MCF 10A (cell line): ENCODE data around the gene MAST2. TPM values are rescaled to one million over a fixed set of nuclear protein-coding genes. Genes with fewer than 3 reads are reported as not detected.

Source experiments
- BruUV-seq: library from RNA; stranded (reverse); fragments of 400-500 nt; replicated peaks from 2 replicates; lab custom pipeline; 2021; lab: Mats Ljungman, UMichigan
- CTCF ChIA-PET: fragments of 300-600 bp; sonication (Branson Sonifier 250); formaldehyde crosslinking; extraction: SDS; loops from one replicate; lab custom pipeline; 2021; ENCODE audit warnings: antibody characterized with exemption, inconsistent platforms; lab: Yijun Ruan, JAX
- POLR2A ChIA-PET: fragments of 300-600, 350-650 bp; sonication (Branson Sonifier 250); formaldehyde crosslinking; extraction: SDS; loops from one replicate; lab custom pipeline; 2020; ENCODE audit warnings: antibody characterized with exemption, inconsistent platforms; lab: Yijun Ruan, JAX
- DNase-seq: peaks from one replicate; pipeline ENCODE4 v3.0.0-alpha.2; 2018; ENCODE audit not compliant: unreplicated experiment
- H3K27ac Mint-ChIP-seq: one replicate; pipeline ENCODE4 v1.8.0; 2022; ENCODE audit warnings: mild to moderate bottlenecking, low read depth, mixed read lengths; ENCODE audit not compliant: unreplicated experiment
- H3K27me3 Mint-ChIP-seq: one replicate; pipeline ENCODE4 v1.8.0; 2022; ENCODE audit warnings: mixed read lengths; ENCODE audit not compliant: insufficient read depth, unreplicated experiment
- H3K36me3 Mint-ChIP-seq: one replicate; pipeline ENCODE4 v1.8.0; 2022; ENCODE audit warnings: mild to moderate bottlenecking, moderate library complexity, mixed read lengths; ENCODE audit not compliant: insufficient read depth, unreplicated experiment
- H3K4me1 Mint-ChIP-seq: one replicate; pipeline ENCODE4 v1.8.0; 2022; ENCODE audit warnings: mixed read lengths; ENCODE audit not compliant: insufficient read depth, unreplicated experiment
- H3K4me3 Mint-ChIP-seq: one replicate; pipeline ENCODE4 v1.8.0; 2022; ENCODE audit warnings: mild to moderate bottlenecking, moderate library complexity, mixed read lengths; ENCODE audit not compliant: unreplicated experiment
- H3K9me3 Mint-ChIP-seq: one replicate; pipeline ENCODE4 v1.8.0; 2022; ENCODE audit warnings: mixed read lengths; ENCODE audit not compliant: unreplicated experiment
- intact Hi-C: fragments of 100-400 bp; cut with micrococcal nuclease; formaldehyde crosslinking; loops from 2 replicates; pipeline ENCODE4 v1.14.1; 2022
- total RNA-seq: library from RNA; stranded (reverse); gene quantifications from 2 replicates; pipeline ENCODE4 v1.2.3, GENCODE V29; 2022
- TF ChIP-seq, protein P1 (sequence below): fragments of 200-600 bp; IDR thresholded peaks from one replicate; pipeline ENCODE4 v1.8.0; 2022; ENCODE audit warnings: antibody characterized with exemption, mild to moderate bottlenecking; ENCODE audit not compliant: unreplicated experiment

MAST2 gene
- total RNA-seq, 1 experiment from 2014 or later, result 33.3 TPM

DNA sequence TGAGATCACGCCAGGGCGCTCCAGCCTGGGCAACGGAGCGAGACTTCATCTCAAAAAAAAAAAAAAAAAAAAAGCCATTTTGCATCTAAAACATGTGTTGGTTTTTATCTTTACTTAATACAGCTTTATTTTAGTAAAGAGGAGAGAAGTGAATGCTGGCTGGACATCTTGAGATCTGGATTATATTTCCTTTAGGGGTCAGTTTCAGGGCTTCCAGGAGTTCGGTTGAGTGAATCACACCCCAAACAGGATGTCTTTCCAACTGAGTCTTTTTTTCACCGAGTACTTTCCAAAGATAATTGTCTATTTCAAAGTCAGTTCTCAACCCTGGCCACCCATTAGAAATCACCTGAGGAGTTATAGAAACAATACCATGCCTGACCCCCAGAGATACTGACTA is 36.4 kb upstream of the MAST2 start:
- BruUV-seq, result no TSS peak
- Mint-ChIP-seq H3K27me3 (no peaks in the 10 kb centered on the region), H3K27ac (no peak overlapping the region), H3K4me3 (no peak overlapping the region), H3K36me3 (no peaks in the 10 kb centered on the region), H3K4me1 (no peaks in the 10 kb centered on the region), H3K9me3 (no peaks in the 10 kb centered on the region)
- no peak for DNase-seq
- POLR2A ChIA-PET, result interaction anchor here (1.2 kb wide), 1 partner anchor 15 kb away, joined by 3 read pairs; no protein-coding TSS in a partner anchor
- CTCF ChIA-PET, result no interaction called here
- TF ChIP-seq, protein P1, sequence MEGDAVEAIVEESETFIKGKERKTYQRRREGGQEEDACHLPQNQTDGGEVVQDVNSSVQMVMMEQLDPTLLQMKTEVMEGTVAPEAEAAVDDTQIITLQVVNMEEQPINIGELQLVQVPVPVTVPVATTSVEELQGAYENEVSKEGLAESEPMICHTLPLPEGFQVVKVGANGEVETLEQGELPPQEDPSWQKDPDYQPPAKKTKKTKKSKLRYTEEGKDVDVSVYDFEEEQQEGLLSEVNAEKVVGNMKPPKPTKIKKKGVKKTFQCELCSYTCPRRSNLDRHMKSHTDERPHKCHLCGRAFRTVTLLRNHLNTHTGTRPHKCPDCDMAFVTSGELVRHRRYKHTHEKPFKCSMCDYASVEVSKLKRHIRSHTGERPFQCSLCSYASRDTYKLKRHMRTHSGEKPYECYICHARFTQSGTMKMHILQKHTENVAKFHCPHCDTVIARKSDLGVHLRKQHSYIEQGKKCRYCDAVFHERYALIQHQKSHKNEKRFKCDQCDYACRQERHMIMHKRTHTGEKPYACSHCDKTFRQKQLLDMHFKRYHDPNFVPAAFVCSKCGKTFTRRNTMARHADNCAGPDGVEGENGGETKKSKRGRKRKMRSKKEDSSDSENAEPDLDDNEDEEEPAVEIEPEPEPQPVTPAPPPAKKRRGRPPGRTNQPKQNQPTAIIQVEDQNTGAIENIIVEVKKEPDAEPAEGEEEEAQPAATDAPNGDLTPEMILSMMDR, result no peak
- intact Hi-C loops, result no loop called here

DNA sequence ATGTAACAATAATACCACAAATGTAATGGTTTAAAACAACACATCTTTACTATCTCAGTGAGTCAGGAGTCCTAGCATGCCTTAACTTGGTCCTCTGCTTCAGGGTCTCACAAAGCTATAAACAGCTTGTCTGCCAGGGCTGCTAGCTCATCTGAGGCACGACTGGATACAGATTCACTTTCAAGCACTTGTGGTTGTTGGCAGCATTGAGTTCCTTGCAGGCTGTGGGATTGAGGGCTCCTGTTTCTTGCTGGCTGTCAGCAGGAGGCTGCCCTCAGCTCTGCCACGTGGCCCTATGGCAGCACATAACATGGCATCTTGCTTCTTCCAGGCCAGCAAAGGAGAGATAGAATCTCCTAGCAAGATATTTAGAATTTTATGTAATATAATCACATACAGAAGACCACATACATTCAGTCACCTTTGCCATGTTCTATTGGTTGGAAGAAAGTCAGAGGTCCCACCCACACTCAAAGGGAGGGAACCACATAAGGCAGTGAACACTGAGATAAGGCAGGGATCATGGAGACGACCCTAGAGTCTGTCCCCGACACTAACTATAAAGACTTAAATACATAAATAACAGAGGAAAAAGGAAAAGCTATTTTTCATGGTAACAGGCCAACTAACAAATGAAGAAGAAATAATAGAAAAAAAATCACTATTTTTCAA is 34.0 kb upstream of the MAST2 start:
- Mint-ChIP-seq H3K36me3 (no peaks in the 10 kb centered on the region), H3K27ac (no peak overlapping the region), H3K4me3 (no peak overlapping the region), H3K9me3 (no peaks in the 10 kb centered on the region), H3K4me1 (no peaks in the 10 kb centered on the region), H3K27me3 (no peaks in the 10 kb centered on the region)
- peak; percentile 4 for DNase-seq
- CTCF ChIA-PET, result interaction anchor here (0.5 to 1.0 kb wide), 2 partner anchors 12 to 205 kb away, joined by 3 read pairs; no protein-coding TSS in a partner anchor
- intact Hi-C loops, result no loop called here
- no TSS peak for BruUV-seq
- TF ChIP-seq, protein P1, result no peak
- POLR2A ChIA-PET, result no interaction called here

DNA sequence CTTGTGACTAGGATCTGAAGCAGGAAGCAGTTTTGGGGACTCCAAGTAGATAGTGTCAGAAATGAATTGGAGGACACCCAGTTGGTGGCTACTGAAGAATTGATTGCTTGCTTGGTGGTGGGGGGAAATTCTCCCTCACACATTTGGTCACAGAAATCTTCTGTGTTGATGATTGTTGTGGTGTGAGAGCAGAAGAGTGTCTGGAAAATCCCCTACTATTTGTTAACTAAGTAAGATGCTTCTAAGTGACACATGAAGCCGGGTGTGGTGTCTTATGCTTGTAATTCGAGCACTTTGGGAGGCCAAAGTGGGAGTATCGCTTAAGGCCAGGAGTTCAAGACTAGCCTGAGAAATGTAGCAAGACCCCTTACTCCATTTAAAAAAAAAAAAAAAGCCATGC is 30.4 kb upstream of the MAST2 start:
- BruUV-seq, result no TSS peak
- POLR2A ChIA-PET, result no interaction called here

DNA sequence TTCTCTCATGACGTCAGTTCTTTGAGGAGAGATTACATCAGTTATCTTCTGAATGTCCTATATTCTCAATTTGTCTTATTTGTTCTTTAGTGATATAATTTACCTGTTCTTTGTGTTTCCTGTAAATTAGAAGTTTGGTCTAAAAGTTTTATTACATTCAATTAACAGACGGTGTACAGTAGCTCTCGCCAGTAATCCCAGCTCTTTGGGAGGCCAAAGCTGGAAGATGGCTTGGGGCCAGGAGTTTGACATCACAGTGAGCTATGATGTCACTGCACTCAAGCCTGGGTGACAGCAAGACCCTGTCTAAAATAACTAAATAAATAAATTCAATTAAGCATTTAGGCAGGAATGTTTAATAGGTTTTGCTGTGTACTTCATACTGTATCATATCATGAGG is 27.6 kb upstream of the MAST2 start:
- ChIA-PET CTCF (no interaction called here), POLR2A (interaction anchor here (0.7 kb wide), 1 partner anchor 22 kb away, joined by 3 read pairs; no protein-coding TSS in a partner anchor)
- Mint-ChIP-seq H3K4me3 (no peak overlapping the region), H3K27me3 (peaks cover 4% of the 10 kb centered on the region), H3K27ac (no peak overlapping the region), H3K4me1 (no peaks in the 10 kb centered on the region), H3K36me3 (no peaks in the 10 kb centered on the region), H3K9me3 (no peaks in the 10 kb centered on the region)
- BruUV-seq, result no TSS peak
- TF ChIP-seq, protein P1, result no peak
- no peak for DNase-seq
- intact Hi-C loops, result no loop called here

More for the DNA sequence above, 30.4 kb upstream of the MAST2 start:
- Mint-ChIP-seq H3K9me3 (no peaks in the 10 kb centered on the region), H3K27me3 (no peaks in the 10 kb centered on the region), H3K4me1 (no peaks in the 10 kb centered on the region), H3K36me3 (no peaks in the 10 kb centered on the region), H3K4me3 (no peak overlapping the region), H3K27ac (no peak overlapping the region)
- TF ChIP-seq, protein P1, result no peak
- intact Hi-C loops, result no loop called here
- CTCF ChIA-PET, result no interaction called here
- DNase-seq, result no peak
